Skeletal muscle cell (primary cell): ENCODE data around the gene PRKCZ.

Experiments
- DNase-seq: peaks from one replicate; pipeline ENCODE4 v3.0.0-alpha.2; 2010; ENCODE audit warnings: low read depth
- H3K4me3 ChIP-seq: 2 replicates; pipeline ENCODE4 v1.5.1; 2011; ENCODE audit warnings: low read depth, mild to moderate bottlenecking, control low read depth, low read length, moderate library complexity

The PRKCZ gene

DNA sequence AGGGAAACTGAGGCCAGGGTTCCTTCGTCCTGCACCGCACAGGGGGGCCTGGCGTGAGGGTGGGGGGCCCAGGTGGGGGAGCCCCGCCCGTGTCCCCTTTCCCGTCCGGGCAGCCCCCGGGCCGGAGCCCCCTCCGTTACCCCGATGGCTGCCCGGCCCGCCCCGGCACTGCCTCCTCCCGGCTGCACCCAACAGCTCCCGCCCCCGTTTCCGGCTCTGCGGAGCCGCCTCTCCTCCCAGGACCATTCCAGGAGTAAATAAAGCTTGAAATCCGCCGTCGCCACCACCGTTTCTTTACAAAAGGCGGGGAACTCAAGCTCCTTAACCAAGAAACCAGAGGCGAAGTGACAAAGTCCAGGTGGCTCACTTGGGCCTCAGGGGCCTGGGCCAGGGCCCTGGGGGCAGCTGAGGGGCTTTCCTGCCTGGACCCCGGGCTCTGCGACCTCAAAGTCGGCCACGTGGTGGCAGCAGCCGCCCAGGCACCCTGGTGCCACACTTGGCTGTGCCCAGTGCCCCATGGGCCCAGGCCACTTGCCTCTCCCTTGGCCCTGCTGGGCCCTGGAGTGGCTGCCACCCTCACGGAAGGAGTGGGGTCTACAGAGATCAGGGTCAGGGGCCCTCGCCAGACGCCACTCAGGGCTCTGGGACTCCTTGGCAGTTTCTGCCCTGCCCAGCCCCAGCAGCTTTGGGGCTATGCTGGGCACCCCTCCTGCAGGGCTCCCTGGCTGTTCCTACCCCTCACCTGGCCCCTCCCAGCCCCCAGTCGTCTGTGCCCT lies 144.9 kb downstream of the PRKCZ start:
- DNase-seq = no peak
- H3K4me3 ChIP-seq = peak overlapping the region; percentile 61

DNA sequence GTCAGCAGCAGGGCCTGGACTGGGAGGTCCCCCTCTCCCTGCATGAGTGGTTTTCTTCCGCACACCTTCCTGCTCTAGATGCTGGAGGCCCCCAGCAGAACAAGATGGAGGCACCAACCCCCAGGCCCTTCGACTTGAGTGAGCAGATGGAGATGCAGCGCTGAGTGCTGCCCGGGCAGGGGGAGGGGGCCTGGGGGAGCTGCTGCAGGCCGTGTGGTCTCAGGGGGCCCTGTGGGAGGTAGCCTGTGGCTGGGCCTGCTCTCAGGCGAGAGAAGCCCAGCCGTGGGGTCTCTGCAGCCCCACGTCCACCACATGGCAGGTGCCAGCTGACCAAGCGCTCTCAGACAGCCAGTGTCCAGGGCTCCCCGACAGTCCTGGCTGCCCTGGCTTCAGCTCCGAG lies 145.6 kb downstream of the PRKCZ start:
- H3K4me3 ChIP-seq = no peak overlapping the region
- no peak for DNase-seq

DNA sequence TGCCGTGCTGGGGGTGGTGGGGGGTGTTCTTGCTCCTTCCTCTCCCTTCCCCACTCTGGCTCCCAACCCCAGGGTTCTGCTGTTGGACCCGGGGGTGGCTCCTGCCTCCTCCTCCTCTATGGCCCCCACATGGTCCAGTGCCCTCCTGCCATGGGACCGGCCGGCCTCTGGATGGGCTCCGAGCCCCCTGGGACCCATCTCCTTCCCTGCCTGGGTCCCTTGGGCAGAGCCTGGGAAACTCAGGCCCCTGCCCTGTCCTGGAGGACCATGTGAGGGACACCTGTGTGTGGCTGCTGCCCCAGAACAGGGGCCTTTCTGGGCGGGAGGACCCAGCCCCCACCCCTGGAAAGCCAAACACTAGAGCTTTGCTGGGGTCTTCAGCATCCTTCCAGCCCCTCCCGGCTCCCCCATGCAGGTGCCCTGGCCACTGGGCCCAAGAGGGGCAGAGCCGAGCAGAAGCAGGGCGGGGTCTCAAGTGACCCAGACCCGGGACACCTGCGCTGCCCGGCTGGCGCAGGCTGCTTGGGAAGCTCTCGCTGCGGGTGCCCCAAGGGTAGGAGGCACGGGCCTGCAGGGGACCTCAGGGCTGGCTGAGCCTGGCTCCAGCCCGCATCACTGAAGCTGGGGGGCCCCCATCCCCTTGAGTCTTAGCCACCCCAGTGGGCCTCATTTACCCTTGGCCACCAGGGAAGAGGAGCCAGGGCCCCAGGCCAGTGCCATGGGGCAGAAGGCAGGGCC lies 146.9 kb downstream of the PRKCZ start:
- no peak for DNase-seq
- H3K4me3 ChIP-seq = no peak overlapping the region

DNA sequence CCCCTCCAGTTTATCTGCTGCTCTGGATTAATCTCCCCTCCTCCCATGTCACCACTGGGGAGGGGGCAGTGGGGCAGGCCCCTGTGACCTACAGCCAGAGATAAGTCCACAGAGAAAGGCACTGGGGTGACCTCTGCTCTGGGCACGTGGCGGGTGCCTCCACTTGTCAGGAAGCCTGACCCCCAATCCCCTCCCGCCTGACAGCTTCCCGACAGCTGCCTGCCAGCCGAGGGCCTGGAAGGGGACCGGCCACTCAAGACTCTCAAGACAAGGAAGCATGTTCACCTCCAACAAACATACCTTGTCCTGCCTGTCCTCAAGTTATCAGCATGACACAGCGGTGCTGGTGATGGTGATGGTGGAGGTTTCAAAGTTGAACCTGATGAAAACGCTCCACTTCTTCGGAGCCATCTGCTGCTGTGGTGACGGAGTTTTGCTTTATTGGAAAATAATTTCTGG lies 147.5 kb downstream of the PRKCZ start:
- H3K4me3 ChIP-seq = no peak overlapping the region
- no peak for DNase-seq

DNA sequence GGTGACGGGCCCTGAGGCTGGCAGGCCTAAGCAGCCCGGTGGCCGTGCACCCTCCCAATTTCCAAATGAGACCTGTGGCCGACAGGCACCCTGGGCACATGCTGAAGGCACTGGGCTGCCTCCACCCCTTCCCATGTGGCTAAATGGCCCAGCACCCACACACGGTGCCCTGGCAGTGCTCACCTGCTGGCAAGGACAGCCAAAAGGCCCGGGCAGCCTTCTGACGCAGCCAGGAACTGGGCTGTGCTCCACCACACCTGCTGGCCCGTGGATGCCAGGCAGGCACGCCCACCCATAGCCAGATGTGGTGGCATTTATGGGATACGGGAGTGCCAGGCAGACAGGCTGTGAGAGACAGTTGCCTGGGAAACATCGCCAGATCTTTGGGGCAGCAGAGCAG lies 148.4 kb downstream of the PRKCZ start:
- no peak for DNase-seq
- H3K4me3 ChIP-seq = no peak overlapping the region

DNA sequence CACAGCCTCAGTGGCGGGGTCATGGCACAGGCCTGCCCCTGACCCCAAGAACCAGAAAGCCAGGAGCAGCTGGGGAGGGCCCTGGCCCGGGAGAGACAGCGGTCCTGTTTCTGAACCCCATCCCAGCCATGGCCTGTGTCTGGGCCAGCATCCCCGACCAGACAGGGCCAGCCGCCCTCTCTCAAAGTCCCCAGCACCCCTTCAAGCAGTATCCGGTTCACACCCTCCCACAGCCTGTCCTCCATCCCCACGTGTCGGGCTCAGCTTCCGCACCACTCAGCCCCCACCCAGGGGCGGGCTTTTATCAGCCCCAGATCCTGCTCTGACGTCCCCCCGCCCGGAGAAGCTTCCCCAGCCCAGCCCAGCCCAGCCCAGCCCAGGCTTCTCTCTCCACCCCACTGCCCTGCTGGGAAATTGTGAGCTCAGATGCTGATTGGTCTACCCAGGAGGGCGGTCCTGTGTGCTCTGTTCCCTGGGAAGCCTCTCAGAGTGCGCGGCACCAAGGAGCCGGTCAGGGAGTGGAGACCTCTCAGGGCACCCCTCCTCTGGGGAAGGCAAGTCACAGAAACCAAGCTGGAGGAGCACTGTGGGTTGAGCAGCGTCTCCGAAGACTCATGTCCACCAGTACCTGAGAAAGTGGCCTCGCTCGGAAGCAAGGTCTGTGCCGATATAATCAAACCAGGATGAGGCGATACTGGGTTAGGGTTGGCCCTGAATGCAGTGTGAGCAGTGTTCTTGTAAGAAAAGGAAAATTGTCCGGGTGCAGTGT lies 149.0 kb downstream of the PRKCZ start:
- peak overlapping the region; percentile 58 for H3K4me3 ChIP-seq
- peak; percentile 63 for DNase-seq

DNA sequence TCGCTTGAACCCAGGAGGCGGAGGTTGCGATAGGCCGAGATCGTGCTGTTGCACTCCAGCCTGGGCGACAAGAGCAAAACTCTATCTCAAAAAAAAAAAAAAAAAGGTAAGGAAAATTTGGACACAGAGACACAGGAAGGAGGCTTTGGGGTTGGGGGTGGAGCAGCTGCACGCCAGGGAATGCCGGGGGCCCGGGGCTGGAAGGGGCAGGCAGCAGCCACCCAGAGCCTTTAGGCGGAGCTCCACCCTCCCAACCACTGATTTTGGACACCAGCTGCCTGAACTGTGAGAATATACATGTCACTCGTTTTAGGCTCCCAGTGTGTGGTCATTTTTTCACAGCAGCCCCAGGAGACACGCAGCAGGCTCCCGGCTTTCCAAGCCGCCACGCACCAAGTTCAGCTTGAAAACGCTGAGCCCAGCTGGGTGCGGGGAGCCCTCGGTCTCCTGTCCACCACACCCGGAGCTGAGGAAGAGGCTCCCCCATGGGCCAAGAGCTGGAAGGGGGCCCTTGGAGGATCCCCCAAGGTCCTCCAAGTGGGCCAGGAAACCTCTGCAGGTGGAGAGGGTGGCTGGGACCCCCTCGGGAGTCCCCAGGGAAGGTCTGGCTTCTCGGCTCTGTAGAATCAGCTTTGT lies 150.2 kb downstream of the PRKCZ start:
- no peak for DNase-seq
- H3K4me3 ChIP-seq = no peak overlapping the region

DNA sequence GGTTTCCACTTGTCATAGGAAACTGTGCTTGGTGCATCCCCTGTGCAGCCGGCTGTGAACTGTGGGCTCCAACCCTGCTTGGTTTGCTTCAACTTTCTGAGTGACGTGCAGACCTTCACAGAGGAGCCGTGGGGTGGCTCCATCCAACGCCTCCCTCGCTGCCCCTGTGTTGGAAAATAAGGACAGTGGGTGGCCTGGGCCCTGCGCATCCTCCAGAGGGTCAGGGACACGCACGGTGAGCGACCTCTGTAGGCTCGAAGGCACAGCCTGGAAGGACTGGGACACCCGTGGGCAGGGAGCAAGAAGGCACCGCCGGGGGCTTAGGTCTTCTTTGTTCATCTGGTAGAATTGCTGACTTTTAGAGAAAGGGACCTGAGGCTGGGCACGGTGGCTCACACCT lies 150.9 kb downstream of the PRKCZ start:
- no peak for DNase-seq
- no peak overlapping the region for H3K4me3 ChIP-seq

DNA sequence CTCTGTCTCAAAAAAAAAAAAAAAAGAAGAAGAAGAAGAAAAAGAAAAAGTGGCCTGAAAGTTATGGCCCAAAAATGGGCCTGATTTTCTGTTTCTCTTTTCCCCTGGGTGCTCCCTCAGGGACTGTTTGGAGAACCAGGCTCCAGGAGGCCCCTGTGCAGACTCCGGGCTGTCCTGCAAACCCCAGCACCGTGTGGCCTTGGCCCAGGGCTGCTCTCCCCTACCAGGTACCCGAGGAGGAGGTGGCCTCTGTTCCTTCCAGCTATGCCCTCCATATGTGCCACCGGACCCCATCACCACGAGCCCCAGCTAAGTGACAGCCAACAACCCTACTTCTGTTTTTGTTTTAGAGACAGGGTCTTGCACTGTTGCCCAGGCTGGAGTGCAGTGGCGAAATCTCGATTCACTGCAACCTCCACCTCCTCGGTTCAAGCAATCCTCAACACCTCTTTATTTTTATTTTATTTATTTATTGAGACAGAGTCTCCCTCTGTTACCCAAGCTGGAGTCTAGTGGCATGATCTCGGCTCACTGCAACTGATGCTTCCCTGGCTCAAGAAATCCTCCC lies 151.9 kb downstream of the PRKCZ start:
- no peak overlapping the region for H3K4me3 ChIP-seq
- no peak for DNase-seq

DNA sequence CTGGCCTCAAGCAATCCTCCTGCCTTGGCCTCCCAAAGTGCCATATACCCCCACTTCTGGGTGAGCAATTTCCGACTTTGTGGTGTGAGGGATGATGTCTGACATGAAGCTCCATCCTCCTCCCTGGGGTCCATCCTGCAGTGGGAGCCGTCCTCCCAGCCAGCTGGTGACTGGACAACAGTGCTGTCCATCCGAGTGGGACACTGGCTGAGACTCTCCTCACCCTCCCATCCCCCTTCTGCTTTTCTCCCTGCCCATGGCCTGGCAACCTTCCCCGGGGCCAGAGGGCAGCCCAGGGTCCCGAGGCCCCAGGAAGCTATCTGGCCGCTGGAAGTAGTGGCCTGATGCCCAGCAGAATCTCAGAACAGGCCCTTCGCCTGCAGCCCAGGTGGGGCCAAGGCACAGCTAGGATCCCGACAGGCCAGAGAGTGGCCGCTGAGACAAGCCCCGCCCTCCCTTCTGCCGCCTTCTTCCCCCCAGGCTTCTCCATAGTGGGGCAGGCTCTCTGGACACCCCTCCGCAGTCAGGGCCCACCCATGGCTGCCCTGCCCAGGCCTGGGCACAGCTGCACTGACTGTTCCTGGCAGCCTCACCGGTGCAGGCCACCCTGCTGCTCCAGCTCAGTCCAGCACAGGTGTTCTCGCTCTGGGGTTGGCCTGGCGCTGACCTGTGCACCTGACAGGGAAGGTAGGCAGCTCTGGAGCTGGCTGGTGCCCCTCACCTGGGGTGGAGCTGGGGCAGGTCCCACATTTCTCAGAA lies 152.8 kb downstream of the PRKCZ start:
- no peak for DNase-seq
- H3K4me3 ChIP-seq = no peak overlapping the region

DNA sequence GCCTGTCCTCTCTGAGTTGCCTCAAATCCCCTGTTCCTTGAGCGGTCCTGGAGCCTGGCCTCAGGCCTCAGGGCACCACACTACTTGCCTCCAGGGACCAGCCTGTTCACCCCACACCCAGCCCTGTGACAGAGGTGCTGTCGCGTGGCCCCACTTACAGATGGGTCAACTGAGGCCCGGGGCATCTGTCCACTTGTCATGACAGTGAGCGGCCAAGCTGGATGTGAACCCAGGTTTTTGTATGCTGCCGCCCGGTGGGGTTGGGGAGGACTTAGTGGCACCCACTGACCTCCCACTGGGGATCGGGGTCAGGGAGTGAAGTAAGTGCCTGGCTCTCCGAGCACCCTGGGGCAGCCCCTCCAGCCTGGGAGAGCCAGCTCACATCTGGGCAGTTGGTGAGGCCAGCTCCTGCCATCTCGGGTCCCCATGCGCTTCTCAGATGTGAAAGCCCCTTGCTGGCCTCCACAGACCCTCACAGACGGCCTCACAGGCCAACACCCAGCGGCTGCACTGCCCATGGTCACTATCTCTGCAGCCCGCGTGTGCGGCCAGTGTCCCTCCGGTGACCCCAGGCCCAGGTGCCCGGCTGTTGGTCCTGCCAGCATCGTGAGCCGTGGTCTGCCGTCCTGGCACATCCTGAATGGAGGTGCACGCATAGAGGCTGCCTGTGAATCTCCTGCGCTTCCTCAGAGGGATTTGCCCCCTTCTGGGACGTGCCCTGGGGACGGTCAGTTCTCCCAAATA lies 153.6 kb downstream of the PRKCZ start:
- peak overlapping the region; percentile 53 for H3K4me3 ChIP-seq
- DNase-seq = no peak

DNA sequence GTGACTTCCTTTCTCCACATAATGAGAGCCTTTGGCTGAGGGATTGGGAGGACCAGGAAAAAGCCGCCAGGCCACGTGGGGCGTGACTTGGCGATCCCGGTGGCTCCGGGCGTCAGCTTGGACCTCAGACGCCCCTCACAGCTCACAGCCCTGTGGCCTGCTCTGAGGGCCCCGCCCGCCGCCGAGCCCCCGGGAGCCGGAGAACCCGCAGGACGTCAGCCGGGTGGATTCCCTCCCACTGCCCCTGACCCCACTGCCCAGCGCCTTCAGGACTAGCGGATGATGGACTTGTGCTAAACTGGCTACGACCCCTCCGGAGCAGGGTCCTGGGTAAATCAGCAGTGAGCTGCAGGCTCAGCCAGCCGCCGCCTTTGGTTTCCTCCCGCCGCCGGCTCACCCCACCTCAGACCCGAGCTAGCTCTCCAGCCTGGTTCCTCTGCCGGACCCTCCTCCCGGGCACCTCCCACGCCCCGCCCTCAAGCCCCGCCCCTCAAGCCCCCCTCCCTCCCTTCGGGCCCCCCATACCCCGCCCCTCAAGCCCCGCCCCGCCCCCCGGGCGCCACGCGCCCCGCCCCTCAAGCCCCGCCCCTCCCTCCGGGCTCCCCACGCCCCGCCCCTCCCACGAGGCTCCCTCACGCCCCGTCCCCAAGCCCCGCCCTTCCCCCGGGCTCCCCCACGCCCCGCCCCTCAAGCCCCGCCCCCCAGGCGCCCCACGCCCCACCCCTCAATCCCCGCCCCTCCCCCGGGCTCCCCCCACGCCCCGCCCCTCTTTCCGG lies 154.4 kb downstream of the PRKCZ start:
- DNase-seq = no peak
- peak overlapping the region; percentile 53 for H3K4me3 ChIP-seq

DNA sequence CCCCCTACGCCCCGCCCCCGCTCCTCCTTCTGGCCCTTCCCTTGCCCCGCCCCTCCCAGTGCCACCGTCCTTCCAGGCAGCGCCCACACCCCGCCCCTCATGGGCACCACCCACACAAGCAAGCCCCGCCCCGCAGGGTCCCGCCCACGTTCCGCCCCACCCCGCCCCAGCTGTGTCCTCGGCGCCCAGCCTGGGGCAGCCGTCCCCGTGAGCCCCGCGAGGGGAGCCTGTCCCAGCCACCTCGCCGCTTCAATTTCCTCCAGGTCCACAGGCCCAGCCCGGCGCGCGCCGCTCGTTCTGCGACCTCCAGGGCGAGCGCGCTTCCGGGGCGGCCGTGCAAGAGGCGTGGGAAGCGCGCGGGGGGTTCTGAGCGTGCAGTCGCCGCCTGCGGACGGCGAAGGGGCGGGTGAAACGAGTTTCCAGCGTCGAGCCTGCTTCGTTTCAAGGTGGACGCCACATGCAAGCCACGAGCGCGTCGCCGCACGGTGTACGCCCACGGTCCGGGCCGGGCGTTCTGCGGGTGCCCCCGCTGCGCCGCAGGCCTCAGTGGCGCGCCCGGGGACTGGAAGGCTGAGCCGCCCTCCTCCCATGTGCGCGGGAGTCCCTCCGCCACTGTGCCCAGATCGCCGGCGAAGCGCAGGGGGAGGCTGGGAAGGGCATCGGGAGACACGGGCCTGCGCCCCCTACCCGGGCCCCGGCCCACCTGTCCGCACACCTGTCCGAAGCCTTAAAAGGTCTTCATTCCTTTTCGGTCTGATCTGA lies 155.2 kb downstream of the PRKCZ start:
- peak; percentile 74 for DNase-seq
- peak overlapping the region; percentile 47 for H3K4me3 ChIP-seq

DNA sequence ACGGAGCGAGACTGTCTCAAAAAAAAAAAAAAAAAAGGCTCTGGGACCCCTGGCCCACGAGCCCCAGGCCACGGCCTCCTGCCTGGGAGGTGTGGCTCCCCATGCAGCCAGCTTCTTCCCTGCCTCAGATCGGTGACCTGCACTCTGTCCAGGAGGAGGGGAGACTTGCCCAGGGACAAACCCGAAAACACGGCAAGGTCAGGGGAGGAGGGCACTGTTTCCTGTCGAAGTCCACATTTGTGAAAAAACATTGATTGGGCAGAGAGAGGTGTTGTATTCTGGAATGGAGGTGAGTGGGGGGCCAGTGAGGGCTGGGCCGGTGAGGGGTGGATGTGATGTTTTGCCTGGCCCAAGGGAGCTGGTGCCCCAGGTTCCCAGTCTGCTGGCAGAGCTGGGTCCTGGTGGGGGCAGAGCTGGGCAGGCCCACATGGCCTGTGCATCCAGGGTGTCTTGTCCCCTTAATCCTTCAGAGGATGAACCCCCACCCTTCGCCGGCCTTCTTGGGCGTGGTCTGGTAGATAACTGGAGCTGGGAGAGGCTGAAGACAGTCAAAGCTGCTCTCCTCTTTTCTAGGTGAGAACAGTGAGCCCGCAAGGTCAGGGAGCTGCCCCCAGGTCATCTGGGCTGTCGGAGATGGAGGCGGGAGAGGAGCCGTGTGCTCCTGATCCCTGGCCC lies 156.7 kb downstream of the PRKCZ start:
- H3K4me3 ChIP-seq = no peak overlapping the region
- no peak for DNase-seq

DNA sequence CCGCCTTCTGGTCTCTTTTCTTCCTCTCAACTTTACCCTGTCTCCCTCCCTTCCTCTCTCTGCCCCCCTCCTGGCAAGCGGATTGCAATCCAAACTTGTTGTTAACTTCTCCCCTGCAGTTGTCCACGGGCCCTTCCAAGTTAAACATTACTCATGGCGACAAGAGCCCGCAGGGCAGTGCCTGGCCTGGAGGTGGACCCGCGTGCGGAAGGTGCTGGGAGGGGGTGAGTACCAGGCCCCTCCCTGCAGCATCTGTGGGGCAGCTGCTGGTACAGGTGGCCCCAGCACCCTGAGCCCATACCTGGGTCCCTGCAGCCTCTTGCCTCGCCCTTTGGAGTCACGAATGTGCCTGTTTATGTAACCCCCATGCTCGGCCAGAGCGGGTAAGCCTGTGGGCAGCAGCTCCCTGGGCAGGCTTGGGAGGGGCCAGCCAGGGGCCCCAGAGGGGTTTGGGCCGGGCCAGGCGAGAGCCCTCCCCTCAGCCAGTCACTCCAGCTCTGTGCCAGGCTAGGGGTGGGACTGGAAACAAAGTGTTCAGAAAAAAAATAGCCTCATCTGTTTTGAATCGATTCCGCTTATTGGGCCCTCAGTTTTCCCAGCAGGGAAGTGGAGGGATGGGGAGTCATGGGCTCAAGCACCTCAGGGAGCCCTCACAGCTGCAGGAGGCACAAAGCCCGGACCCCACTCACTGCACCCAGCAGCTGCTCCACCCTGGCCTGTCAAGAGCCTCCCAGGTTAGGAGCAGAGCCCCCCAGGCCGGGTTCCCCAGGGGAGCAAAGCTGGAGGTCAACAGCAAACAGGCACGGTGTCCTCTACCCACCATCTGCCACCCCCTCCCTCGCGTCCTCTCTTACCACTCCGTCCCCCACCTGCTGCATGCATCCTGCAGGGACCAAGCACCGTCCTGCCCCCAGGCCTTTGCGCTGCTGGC lies 158.4 kb downstream of the PRKCZ start:
- peak; percentile 79 for DNase-seq
- no peak overlapping the region for H3K4me3 ChIP-seq
